GM12872 (cell line): ENCODE data around the gene CNBD2.

Experiments
- CTCF ChIP-seq: IDR thresholded peaks from 3 replicates; pipeline ENCODE4 v1.5.1; 2011; ENCODE audit warnings: low read depth, mild to moderate bottlenecking, low read length, moderate library complexity; ENCODE audit not compliant: insufficient read depth

CNBD2 gene

GRCh38 chr20:36065427-36065998, 97.1 kb downstream of the CNBD2 start:
- no peak for TF ChIP-seq CTCF

- no peak for TF ChIP-seq CTCF
These were observed 98.4 kb downstream of the CNBD2 start for GRCh38 chr20:36066777-36067176.

GRCh38 chr20:36070451-36070850, 102.1 kb downstream of the CNBD2 start:
- TF ChIP-seq CTCF = no peak

- TF ChIP-seq CTCF = no peak
These were observed 103.5 kb downstream of the CNBD2 start for GRCh38 chr20:36071848-36072247.

GRCh38 chr20:36074983-36075382, 106.6 kb downstream of the CNBD2 start:
- no peak for TF ChIP-seq CTCF

- no peak for TF ChIP-seq CTCF
These were observed 111.1 kb downstream of the CNBD2 start for GRCh38 chr20:36079486-36079885.
